Activated T-cell treated with anti-CD3 and anti-CD28 coated beads for 24 hours (primary cell): ENCODE results near the gene SLC28A2.
"Not testable (repeated sequence)": the region's sequence is repeated elsewhere in the genome, so short reads cannot be mapped to it uniquely, and the experiment has no call there.

Experiments
- DNase-seq: peaks from one replicate; pipeline ENCODE4 v3.0.0-alpha.2; 2020; ENCODE audit warnings: low read depth

SLC28A2 gene, protein sequence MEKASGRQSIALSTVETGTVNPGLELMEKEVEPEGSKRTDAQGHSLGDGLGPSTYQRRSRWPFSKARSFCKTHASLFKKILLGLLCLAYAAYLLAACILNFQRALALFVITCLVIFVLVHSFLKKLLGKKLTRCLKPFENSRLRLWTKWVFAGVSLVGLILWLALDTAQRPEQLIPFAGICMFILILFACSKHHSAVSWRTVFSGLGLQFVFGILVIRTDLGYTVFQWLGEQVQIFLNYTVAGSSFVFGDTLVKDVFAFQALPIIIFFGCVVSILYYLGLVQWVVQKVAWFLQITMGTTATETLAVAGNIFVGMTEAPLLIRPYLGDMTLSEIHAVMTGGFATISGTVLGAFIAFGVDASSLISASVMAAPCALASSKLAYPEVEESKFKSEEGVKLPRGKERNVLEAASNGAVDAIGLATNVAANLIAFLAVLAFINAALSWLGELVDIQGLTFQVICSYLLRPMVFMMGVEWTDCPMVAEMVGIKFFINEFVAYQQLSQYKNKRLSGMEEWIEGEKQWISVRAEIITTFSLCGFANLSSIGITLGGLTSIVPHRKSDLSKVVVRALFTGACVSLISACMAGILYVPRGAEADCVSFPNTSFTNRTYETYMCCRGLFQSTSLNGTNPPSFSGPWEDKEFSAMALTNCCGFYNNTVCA

DNA sequence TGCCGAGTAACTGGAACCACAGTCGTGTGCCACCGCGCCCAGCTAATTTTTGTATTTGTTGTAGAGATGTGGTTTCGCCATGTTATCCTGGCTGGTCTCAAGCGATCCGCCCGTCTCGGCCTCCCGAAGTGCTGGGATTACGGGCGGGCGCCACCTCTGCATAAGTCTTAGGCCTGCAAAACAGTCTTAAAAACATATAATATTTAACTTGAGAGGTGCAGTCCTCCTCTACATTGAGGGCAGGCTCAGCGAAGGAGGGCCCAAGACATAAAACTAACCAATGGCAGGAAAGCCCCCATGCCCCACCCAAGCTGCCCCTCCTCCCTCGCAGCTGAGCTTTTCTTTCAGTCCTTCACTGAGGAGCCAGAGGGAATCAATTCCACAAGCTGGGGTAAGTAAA is at the start of gene SLC28A2:
Gene SLC28A2, plus strand, starts transcription at position 347 of the 400 bp plus-strand sequence. CDS start 982 bp downstream, outside the sequence.
- DNase-seq, result no peak

GRCh38 chr15:45203182-45203581 is 48.9 kb upstream of the SLC28A2 start:
- no peak for DNase-seq

DNA sequence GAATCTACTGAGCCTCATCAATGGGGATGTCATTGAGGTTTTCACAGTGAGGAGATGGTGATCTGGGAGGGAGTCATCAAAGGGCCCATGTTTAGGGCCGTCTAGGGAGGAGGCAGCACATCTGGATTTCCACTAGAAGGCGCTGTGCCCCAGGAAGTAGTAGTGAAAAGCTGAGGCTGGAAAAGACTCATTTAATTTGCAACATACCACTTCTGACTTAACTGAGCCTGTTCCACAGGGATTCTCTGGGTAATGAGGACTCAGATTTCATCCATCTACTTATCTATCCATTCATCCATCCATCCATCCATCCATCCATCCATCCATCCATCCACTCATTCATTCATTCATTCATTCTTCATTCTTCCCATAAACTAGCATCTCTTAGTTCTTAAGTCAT is 46.8 kb upstream of the SLC28A2 start:
- peak; percentile 40 for DNase-seq

DNA sequence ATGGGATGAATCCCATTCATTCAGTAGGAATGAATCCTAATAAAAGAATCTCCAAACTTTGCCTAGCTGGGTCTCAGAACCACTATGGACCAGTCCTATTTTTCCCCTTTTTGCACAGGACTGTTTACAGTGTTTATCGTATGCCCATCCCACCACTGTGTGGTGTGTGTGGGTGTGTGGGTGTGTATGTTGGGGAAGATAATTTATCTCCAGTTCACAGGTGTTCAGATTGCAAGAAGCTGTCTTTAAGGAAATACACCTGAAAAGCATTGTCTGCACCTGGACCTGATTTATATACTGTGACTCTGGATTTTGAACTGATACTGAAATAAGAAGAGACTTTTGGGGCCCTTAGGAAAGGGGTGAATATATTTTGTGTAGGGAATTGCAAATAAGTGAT is 39.5 kb upstream of the SLC28A2 start:
- DNase-seq, result no peak

DNA sequence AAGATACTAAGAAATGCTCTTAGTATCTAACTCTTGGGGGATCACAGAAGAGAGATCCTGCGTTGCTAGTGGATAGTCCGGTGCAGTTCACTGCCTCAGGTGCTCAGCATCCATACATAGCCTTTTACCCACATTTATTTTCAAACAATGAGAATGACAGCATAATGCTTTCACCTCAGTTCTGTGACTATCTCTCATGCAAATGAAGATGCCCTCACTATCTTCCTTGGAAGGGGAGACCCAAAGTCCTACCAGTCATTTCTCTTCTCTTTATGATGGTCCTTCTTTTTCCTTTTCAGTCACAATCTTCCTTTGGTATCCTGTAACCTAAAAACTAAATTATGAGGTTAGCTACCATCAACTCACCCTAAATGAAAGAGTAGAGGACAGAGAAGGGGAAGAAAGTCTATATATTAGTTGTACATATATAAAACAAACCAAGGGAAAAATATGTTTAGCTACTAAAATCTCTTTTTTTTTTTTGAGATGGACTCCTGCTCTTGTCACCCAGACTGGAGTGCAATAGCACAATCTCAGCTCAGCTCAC is 30.9 kb upstream of the SLC28A2 start:
- no peak for DNase-seq

DNA sequence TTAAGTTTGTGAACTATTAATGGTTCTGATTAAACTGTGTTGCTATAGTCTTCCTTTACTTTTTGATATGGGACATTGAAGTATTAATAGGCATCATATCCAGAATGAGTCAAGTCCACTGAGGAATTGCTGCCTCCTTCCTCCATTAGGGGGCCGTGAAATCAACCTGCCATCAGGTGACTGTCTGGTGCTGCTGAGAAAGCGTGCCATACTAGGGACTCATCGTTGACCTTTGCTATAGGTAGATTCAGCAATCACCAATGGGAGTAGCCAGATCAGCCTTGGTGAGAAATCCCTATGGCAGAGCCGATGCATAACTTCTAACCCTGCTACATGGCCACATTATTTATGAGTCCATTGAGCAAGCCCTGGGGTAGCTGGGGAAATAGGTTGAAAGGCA is 30.1 kb upstream of the SLC28A2 start:
- DNase-seq, result no peak

DNA sequence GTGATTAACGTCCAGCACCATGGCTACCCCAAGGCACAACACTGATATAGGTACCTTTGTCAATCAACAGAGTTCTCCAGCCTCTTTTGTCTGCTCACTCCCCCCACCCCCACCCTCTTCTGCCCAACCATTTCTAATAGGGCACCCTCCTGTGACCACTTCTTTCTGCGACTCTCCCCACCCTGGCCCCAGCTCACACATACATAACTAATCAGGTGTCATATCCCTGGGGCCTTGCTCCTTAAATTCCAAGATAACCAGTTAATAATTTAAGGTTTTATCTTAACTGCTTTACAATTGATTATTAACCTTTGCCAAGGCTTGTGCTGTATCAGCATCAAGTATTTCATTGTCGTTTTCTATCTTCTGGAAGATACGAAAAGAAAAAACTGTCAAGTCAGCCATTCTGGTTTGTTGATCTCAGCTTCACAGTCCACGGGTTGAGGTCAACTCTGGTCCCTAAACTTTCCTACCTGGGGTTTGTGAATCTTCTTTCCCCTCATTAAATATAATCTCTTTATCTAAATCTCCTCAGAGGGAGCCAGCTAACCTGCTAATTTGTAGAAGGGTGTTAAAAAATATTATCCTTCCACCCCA is 27.3 kb upstream of the SLC28A2 start:
- no peak for DNase-seq

GRCh38 chr15:45225506-45226273 is 26.3 kb upstream of the SLC28A2 start:
- no peak for DNase-seq

GRCh38 chr15:45228931-45229330 is 23.1 kb upstream of the SLC28A2 start:
- no peak for DNase-seq

DNA sequence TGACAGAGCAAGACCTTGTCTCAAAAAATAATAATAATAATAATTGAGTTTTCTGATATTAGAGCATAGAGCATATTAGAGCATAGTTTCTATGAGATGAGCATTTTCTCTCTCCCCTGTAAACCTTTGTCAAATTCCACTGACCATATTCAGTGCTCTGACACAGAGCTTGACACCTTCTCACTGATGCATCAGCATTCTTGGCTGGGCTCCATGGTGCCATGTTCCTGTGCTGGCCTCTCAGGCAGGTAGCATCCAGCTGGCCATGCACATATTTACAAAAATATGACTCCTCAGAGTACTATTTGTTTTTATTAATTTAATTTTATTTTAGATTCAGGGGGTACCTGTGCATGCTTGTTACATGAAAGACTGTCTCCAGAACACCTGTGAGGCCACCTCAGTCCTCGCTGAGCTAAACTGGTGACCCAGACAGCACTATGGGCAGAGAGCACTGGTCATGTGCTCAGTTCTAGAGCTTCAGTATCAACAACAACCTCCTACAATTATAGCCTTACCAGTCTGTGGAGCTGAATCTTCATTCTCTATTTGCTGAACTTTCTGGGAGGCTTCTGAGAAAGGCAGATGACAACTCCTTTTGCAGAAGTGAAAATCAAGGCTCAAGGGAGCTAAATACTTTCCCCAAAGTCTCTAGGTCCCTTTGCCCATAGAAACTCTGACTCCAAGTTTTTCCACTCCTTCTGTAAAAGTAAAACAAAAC is 21.6 kb upstream of the SLC28A2 start:
- DNase-seq, result no peak

GRCh38 chr15:45231132-45231531 is 20.9 kb upstream of the SLC28A2 start:
- DNase-seq, result no peak

GRCh38 chr15:45231864-45232562 is 20.0 kb upstream of the SLC28A2 start:
- no peak for DNase-seq

GRCh38 chr15:45234562-45235235 is 17.3 kb upstream of the SLC28A2 start:
- no peak for DNase-seq

DNA sequence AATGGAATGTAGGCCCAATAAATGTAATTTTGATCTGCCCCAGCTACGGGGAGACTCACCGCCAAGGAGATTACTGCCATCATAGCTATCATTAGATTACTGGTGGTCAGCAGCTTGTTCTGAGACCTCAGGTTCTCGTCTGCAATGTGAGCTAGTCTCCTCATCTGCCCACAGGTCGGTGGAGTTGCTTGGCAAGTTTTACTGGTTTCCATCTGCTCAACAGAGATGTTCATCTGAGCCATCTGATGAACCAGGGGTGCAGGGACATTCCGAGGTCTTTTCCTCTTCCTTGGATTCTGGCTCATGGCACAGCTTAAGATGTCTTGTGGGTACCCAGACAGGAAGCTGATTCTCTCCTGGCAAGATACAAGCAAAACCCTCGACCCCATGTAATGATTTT is 15.2 kb upstream of the SLC28A2 start:
- not testable (repeated sequence) for DNase-seq

- DNase-seq, result no peak
Measured at GRCh38 chr15:45242289-45242688, 9.7 kb upstream of the SLC28A2 start.

DNA sequence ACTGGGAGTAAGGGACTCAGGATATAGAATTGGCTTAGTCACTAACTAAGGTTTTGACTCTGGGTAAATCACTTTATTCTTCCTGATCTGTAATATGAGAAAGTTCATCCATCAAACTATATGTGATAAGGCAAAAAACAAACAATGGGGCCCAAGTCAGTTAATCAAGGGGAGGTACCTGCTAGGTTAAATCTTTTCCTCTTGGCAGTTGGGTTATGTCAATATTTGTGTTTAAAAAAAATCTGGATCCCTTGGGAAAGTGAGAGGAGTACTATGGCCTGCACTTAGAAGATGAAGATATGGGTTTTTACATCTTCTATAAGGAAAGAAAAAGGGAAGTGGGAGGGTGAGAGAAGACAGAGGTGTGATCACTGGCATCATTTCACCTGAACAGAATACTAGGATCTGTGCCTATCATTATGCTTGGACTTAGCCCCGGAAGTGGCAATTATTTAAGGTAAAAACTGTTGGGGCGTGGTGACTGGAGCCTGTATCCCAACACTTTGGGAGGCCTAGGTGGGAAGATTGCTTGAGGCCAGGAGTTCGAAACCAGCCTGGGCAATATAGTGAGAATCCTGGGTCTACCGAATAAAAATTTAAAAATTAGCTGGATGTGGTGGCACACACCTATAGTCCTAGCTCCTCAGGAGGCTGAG is 2.8 kb upstream of the SLC28A2 start:
- no peak for DNase-seq

GRCh38 chr15:45253330-45253729 is 1.3 kb downstream of the SLC28A2 start:
- DNase-seq, result no peak

DNA sequence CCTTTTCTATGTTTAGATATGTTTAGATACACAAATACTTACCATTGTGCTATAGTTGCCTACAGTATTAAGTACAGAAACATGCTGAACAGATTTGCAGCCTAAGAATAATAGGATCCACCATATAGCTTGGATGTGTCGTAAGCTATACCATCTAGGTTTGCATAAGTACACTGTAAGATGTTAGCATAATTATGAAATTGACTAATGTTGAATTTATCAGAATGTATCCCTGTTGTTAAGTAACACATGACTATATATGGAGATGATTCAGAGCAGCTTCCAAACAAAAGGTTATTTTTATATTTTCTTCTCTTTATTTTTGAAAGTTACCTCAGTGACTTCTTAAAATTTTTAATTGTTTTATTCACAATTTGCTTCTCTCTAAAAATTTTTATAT is 2.4 kb downstream of the SLC28A2 start:
- DNase-seq, result no peak

DNA sequence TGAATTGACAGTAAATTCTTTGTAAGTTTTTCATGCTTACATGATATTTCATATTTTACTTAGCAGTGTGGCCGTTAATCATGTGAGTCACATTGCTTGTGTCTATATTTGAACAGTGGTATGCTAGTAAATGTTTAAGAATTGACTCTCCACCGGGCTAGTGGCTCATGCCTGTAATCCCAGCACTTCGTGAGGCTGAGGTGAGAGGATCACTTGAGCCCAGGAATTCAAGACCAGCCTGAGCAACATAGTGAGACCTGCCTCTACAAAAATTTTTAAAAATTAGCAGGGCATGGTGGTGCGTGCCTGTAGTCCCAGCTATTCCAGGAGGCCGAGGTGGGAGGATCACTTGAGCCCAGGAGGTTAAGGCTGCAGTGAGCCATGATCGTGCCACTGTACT is 2.8 kb downstream of the SLC28A2 start:
- DNase-seq, result not testable (repeated sequence)

- no peak for DNase-seq
Measured at GRCh38 chr15:45259796-45260195, 7.8 kb downstream of the SLC28A2 start.
